Measurements from ENCODE around the gene LENG9.

LENG9 gene

GRCh38 chr19:54429545-54430227 is 33.9 kb downstream of the LENG9 start:
- Histone ChIP-seq H3K9me3 (ENCODE audit: severe bottlenecking) (no peaks in the 10 kb centered on the region), H3K27me3 (ENCODE audit: insufficient read depth, low read depth, severe bottlenecking) (no peaks in the 10 kb centered on the region), H3K36me3 (no peaks in the 10 kb centered on the region), H3K27ac (no peak overlapping the region), H3K4me3 (ENCODE audit: low read depth, low read length) (no peak overlapping the region)
- TF ChIP-seq CTCF (IDR thresholded peaks at IDR 0.05; ENCODE audit: low read depth, low read length): no peak
- DNase-seq: no peak

- TF ChIP-seq CTCF (IDR thresholded peaks at IDR 0.05; ENCODE audit: low read depth, low read length): no peak
- Histone ChIP-seq H3K4me3 (ENCODE audit: low read depth, low read length) (no peak overlapping the region), H3K27me3 (ENCODE audit: insufficient read depth, low read depth, severe bottlenecking) (no peaks in the 10 kb centered on the region), H3K9me3 (ENCODE audit: severe bottlenecking) (no peaks in the 10 kb centered on the region), H3K27ac (no peak overlapping the region), H3K36me3 (no peaks in the 10 kb centered on the region)
- DNase-seq: no peak
Observed at GRCh38 chr19:54429176-54429495, 34.4 kb downstream of the LENG9 start.

- Histone ChIP-seq H3K36me3 (no peaks in the 10 kb centered on the region), H3K27me3 (ENCODE audit: insufficient read depth, low read depth, severe bottlenecking) (no peaks in the 10 kb centered on the region)
- DNase-seq: no peak
Observed at GRCh38 chr19:54428323-54429175, 35.0 kb downstream of the LENG9 start.

GRCh38 chr19:54427586-54427985 is 36.0 kb downstream of the LENG9 start:
- H3K27me3 ChIP-seq (ENCODE audit: insufficient read depth, low read depth, severe bottlenecking): no peaks in the 10 kb centered on the region

More at GRCh38 chr19:54428323-54429175, 35.0 kb downstream of the LENG9 start:
- H3K27ac ChIP-seq: no peak overlapping the region
- H3K4me3 ChIP-seq (ENCODE audit: low read depth, low read length): no peak overlapping the region
- H3K9me3 ChIP-seq (ENCODE audit: severe bottlenecking): no peaks in the 10 kb centered on the region
- TF ChIP-seq CTCF (IDR thresholded peaks at IDR 0.05; ENCODE audit: low read depth, low read length): no peak

GRCh38 chr19:54426291-54426931 is 37.2 kb downstream of the LENG9 start:
- Histone ChIP-seq H3K9me3 (ENCODE audit: severe bottlenecking) (no peaks in the 10 kb centered on the region), H3K4me3 (ENCODE audit: low read depth, low read length) (no peak overlapping the region), H3K36me3 (no peaks in the 10 kb centered on the region), H3K27ac (no peak overlapping the region), H3K27me3 (ENCODE audit: insufficient read depth, low read depth, severe bottlenecking) (no peaks in the 10 kb centered on the region)
- DNase-seq: no peak
- no peak for TF ChIP-seq CTCF (IDR thresholded peaks at IDR 0.05; ENCODE audit: low read depth, low read length)

More at GRCh38 chr19:54427586-54427985, 36.0 kb downstream of the LENG9 start:
- H3K9me3 ChIP-seq (ENCODE audit: severe bottlenecking): no peaks in the 10 kb centered on the region
- H3K27ac ChIP-seq: no peak overlapping the region
- DNase-seq: no peak
- H3K36me3 ChIP-seq: no peaks in the 10 kb centered on the region
- H3K4me3 ChIP-seq (ENCODE audit: low read depth, low read length): no peak overlapping the region
- no peak for TF ChIP-seq CTCF (IDR thresholded peaks at IDR 0.05; ENCODE audit: low read depth, low read length)

Measured in WERI-Rb-1 (cell line).